OCI-LY1 (cell line): ENCODE results near the gene MORC3.
A peak's percentile ranks its signal among the peaks of the same experiment; 100 is the strongest.
"Not testable (repeated sequence)": the region's sequence is repeated elsewhere in the genome, so short reads cannot be mapped to it uniquely, and the experiment has no call there.

Experiments
- H2AFZ ChIP-seq: fragments of 200-600 bp; sonication (generic), shearing (Covaris generic); 2 replicates; pipeline ENCODE4 v1.6.0; 2014; ENCODE audit warnings: antibody characterized with exemption, mild to moderate bottlenecking, low read length
- H3F3A ChIP-seq: fragments of 200-600 bp; sonication (generic), shearing (Covaris generic); 2 replicates; pipeline ENCODE4 v1.6.0; 2014; ENCODE audit warnings: mild to moderate bottlenecking, antibody characterized with exemption, low read length, moderate library complexity; ENCODE audit not compliant: insufficient read depth
- H3K27ac ChIP-seq: fragments of 200-600 bp; sonication (generic); 2 replicates; pipeline ENCODE4 v1.5.1; 2014; ENCODE audit warnings: low read length, mixed run types, mild to moderate bottlenecking, low read depth; ENCODE audit not compliant: poor library complexity, severe bottlenecking
- H3K27me3 ChIP-seq: fragments of 200-600 bp; sonication (generic); 2 replicates; pipeline ENCODE4 v1.6.0; 2014; ENCODE audit warnings: antibody characterized with exemption, mild to moderate bottlenecking, low read length, moderate library complexity; ENCODE audit not compliant: insufficient read depth
- H3K36me3 ChIP-seq: fragments of 200-600 bp; sonication (generic); 2 replicates; pipeline ENCODE4 v1.6.1; 2014; ENCODE audit warnings: mild to moderate bottlenecking, antibody characterized with exemption, low read length, moderate library complexity, mixed read lengths; ENCODE audit not compliant: insufficient read depth
- H3K4me1 ChIP-seq: fragments of 200-600 bp; sonication (generic); 2 replicates; pipeline ENCODE4 v1.5.1; 2014; ENCODE audit warnings: mild to moderate bottlenecking, low read length, moderate library complexity; ENCODE audit not compliant: insufficient read depth, severe bottlenecking
- H3K4me2 ChIP-seq: fragments of 200-600 bp; sonication (generic), shearing (Covaris generic); 2 replicates; pipeline ENCODE4 v1.6.1; 2014; ENCODE audit warnings: low read length
- H3K4me3 ChIP-seq: fragments of 200-600 bp; sonication (generic); 2 replicates; pipeline ENCODE4 v1.5.1; 2014; ENCODE audit warnings: low read length, low read depth, mild to moderate bottlenecking, mixed read lengths; ENCODE audit not compliant: poor library complexity, severe bottlenecking
- H3K79me2 ChIP-seq: fragments of 200-600 bp; shearing (Covaris generic); 2 replicates; pipeline ENCODE4 v1.6.1; 2016; ENCODE audit warnings: mixed run types, low read length, mixed read lengths; ENCODE audit not compliant: insufficient read depth
- H3K9ac ChIP-seq: fragments of 200-600 bp; sonication (generic), shearing (Covaris generic); 2 replicates; pipeline ENCODE4 v1.6.1; 2014; ENCODE audit warnings: mild to moderate bottlenecking, low read length, mixed read lengths
- H3K9me2 ChIP-seq: fragments of 200-600 bp; sonication (generic), shearing (Covaris generic); 2 replicates; pipeline ENCODE4 v1.6.1; 2014; ENCODE audit warnings: low read depth, mild to moderate bottlenecking, low read length, mixed read lengths
- H3K9me3 ChIP-seq: fragments of 200-600 bp; shearing (Covaris generic); 2 replicates; pipeline ENCODE4 v1.6.1; 2014; ENCODE audit warnings: low read length, mixed read lengths
- H4K20me1 ChIP-seq: fragments of 200-600 bp; sonication (generic), shearing (Covaris generic); 2 replicates; pipeline ENCODE4 v1.6.0; 2016; ENCODE audit warnings: mild to moderate bottlenecking, low read length; ENCODE audit not compliant: insufficient read depth
- CTCF ChIP-seq: fragments of 200-600 bp; sonication (generic), shearing (Covaris generic); IDR thresholded peaks from 2 replicates; pipeline ENCODE4 v1.5.1; 2017; ENCODE audit warnings: mild to moderate bottlenecking, antibody characterized with exemption, low read length, moderate library complexity, mixed read lengths
- EZH2 ChIP-seq: fragments of 200-600 bp; sonication (generic), shearing (Covaris generic); IDR thresholded peaks from 2 replicates; pipeline ENCODE4 v1.8.0; 2017; ENCODE audit warnings: borderline replicate concordance, mixed run types, mild to moderate bottlenecking, antibody characterized with exemption, low read length, moderate library complexity, mixed read lengths

MORC3 gene

GRCh38 chr21:36319767-36320420 is at the start of gene MORC3:
Gene MORC3, plus strand, starts transcription at chr21:36320197. Its CDS starts 68 bp downstream, at chr21:36320265.
- peak within 1 kb of the TSS; percentile 86 for H3K27ac ChIP-seq
- no peaks in the 10 kb centered on the region for H3K9me3 ChIP-seq
- H3K4me3 ChIP-seq: peak within 1 kb of the TSS; percentile 72
- no peak within 1 kb of the TSS for H2AFZ ChIP-seq
- no peaks in the 10 kb centered on the region for H3K27me3 ChIP-seq
- H4K20me1 ChIP-seq: no peaks in the 10 kb centered on the region
- peaks cover 23% of the 10 kb centered on the region; the same call in 1 of the 2 replicates for H3K36me3 ChIP-seq
- no peaks in the 10 kb centered on the region for H3F3A ChIP-seq
- peak within 1 kb of the TSS; percentile 70 for H3K9ac ChIP-seq
- H3K4me1 ChIP-seq: peaks cover 36% of the 10 kb centered on the region
- peak within 1 kb of the TSS; percentile 79 for H3K4me2 ChIP-seq
- H3K79me2 ChIP-seq: peaks cover 45% of the 10 kb centered on the region
- no peaks in the 10 kb centered on the region for H3K9me2 ChIP-seq
- TF ChIP-seq EZH2: no peak
- no peak for TF ChIP-seq CTCF

- not testable (repeated sequence) for H3F3A ChIP-seq, H3K4me2 ChIP-seq, H2AFZ ChIP-seq, H3K79me2 ChIP-seq, H3K27me3 ChIP-seq, H3K9ac ChIP-seq, H3K27ac ChIP-seq, H3K4me3 ChIP-seq, H3K9me2 ChIP-seq, H3K4me1 ChIP-seq, H4K20me1 ChIP-seq, H3K9me3 ChIP-seq, H3K36me3 ChIP-seq
Measured at GRCh38 chr21:36270786-36271695, 49.0 kb upstream of the MORC3 start.

- TF ChIP-seq EZH2: no peak
- no peak for TF ChIP-seq CTCF
- Histone ChIP-seq H4K20me1 (no peaks in the 10 kb centered on the region), H3K9me2 (no peaks in the 10 kb centered on the region), H3K79me2 (no peaks in the 10 kb centered on the region), H3F3A (no peaks in the 10 kb centered on the region), H2AFZ (no peak overlapping the region), H3K36me3 (peaks cover 6% of the 10 kb centered on the region; the same call in 1 of the 2 replicates), H3K27ac (no peak overlapping the region), H3K9ac (no peak overlapping the region), H3K4me1 (no peaks in the 10 kb centered on the region), H3K4me3 (no peak overlapping the region), H3K27me3 (no peaks in the 10 kb centered on the region), H3K4me2 (no peak overlapping the region), H3K9me3 (no peaks in the 10 kb centered on the region)
Measured at GRCh38 chr21:36274128-36274527, 45.9 kb upstream of the MORC3 start.
